HepG2 (cell line): ENCODE results near the gene YIPF1. TPM values are rescaled to one million over a fixed set of nuclear protein-coding genes. Genes with fewer than 3 reads are reported as not detected.
A peak's percentile ranks its signal among the peaks of the same experiment; 100 is the strongest.

Experiments used
- ATAC-seq: fragments of 200-7000 bp; cut with Tn5 transposase; 3 replicates; pipeline ENCODE4 v1.9.1; 2020; ENCODE audit warnings: mild to moderate bottlenecking, moderate library complexity
- BruUV-seq: library from RNA; stranded (reverse); fragments of 400-500 nt; replicated peaks from 2 replicates; lab custom pipeline; 2021; lab: Mats Ljungman, UMichigan
- CTCF ChIA-PET: fragments of 300-600 bp; formaldehyde crosslinking; extraction: SDS; loops from one replicate; lab custom pipeline; 2021; ENCODE audit warnings: low total read pairs, inconsistent platforms, low intra/inter-chr PET ratio; lab: Yijun Ruan, JAX
- POLR2A ChIA-PET: fragments of 350-600 bp; sonication (Branson Sonifier 250); formaldehyde crosslinking; loops from one replicate; lab custom pipeline; 2020; ENCODE audit warnings: antibody characterized with exemption, inconsistent platforms; lab: Yijun Ruan, JAX
- DNase-seq: peaks from one replicate; pipeline ENCODE4 v3.0.0-alpha.2; 2015; ENCODE audit warnings: low spot score
- FAIRE-seq: peaks from 3 replicates; lab custom pipeline; 2011; peaks lifted over from hg19 to GRCh38; lab: Jason Lieb, UNC
- H2AFZ ChIP-seq: one replicate; pipeline ENCODE4 v1.6.1; 2011; ENCODE audit warnings: low read length, inconsistent platforms
- H3K27ac ChIP-seq: fragments of 300-600 bp; 3 replicates; pipeline ENCODE4 v1.8.0; 2011; ENCODE audit warnings: mixed run types, mild to moderate bottlenecking, mixed read lengths, low read length, inconsistent platforms; ENCODE audit not compliant: insufficient read depth; ENCODE audit errors: extremely low read length
- H3K27me3 ChIP-seq, 2 experiments: fragments of 200-600 bp in 1 of 2; 2 replicates in 1 of 2; 3 replicates in 1 of 2; pipeline versions ENCODE4 v1.6.0 to v1.8.0; 2011; ENCODE audit warnings: low read length in 2 of 2, mild to moderate bottlenecking in 2 of 2, moderate library complexity in 2 of 2, inconsistent platforms in 1 of 2; ENCODE audit not compliant: insufficient read depth in 2 of 2, control insufficient read depth in 1 of 2
- H3K36me3 ChIP-seq, 2 experiments: fragments of 200-600 bp in 1 of 2; replicated peaks in 1 of 2; 2 replicates in 1 of 2; 3 replicates in 1 of 2; pipeline versions ENCODE4 v1.5.1 to v1.8.0; 2011; ENCODE audit warnings: low read length in 2 of 2, inconsistent platforms in 1 of 2; ENCODE audit not compliant: insufficient read depth in 2 of 2, control insufficient read depth in 1 of 2
- H3K4me1 ChIP-seq: 2 replicates; pipeline ENCODE4 v1.5.1; 2012; ENCODE audit warnings: low read length, inconsistent platforms; ENCODE audit not compliant: insufficient read depth
- H3K4me2 ChIP-seq: 2 replicates; pipeline ENCODE4 v1.6.0; 2011; ENCODE audit warnings: low read depth, low read length, inconsistent platforms
- H3K4me3 ChIP-seq, 3 experiments: fragments of 200-600 bp in 1 of 3; sonication (generic), shearing (Covaris generic) in 1 of 3; replicated peaks in 1 of 3; 2 replicates each; pipeline ENCODE4 v1.5.1; 2011 to 2016; ENCODE audit warnings: low read length in 3 of 3, inconsistent platforms in 2 of 3, low read depth in 2 of 3, mild to moderate bottlenecking in 2 of 3, control low read depth in 1 of 3, mixed read lengths in 1 of 3; ENCODE audit not compliant: insufficient read depth in 1 of 3
- H3K79me2 ChIP-seq: one replicate; pipeline ENCODE4 v1.6.1; 2011; ENCODE audit warnings: low read length, inconsistent platforms; ENCODE audit not compliant: insufficient read depth
- H3K9ac ChIP-seq: 2 replicates; pipeline ENCODE4 v1.6.0; 2011; ENCODE audit warnings: mild to moderate bottlenecking, low read depth, low read length, inconsistent platforms; ENCODE audit not compliant: insufficient read depth
- H3K9me3 ChIP-seq: 2 replicates; pipeline ENCODE4 v1.5.1; 2012; ENCODE audit warnings: mild to moderate bottlenecking, low read length
- H4K20me1 ChIP-seq: 2 replicates; pipeline ENCODE4 v1.6.0; 2011; ENCODE audit warnings: inconsistent platforms, mild to moderate bottlenecking, low read length, moderate library complexity; ENCODE audit not compliant: insufficient read depth
- CREM ChIP-seq, 2 experiments: sonication (generic) in 1 of 2; formaldehyde crosslinking in 1 of 2; IDR thresholded peaks; 2 replicates each; pipeline versions ENCODE4 v1.4.0 to v1.6.1; 2016 to 2020; ENCODE audit warnings: antibody characterized with exemption in 1 of 2, mild to moderate bottlenecking in 1 of 2, missing genetic modification reagents in 1 of 2
- ERF ChIP-seq: IDR thresholded peaks from 2 replicates; pipeline ENCODE4 v1.6.1; 2018; ENCODE audit warnings: missing biosample characterization, missing genetic modification reagents
- GATAD2A ChIP-seq: IDR thresholded peaks from 2 replicates; pipeline ENCODE4 v1.6.1; 2016
- GFI1 ChIP-seq: sonication (generic); formaldehyde crosslinking; IDR thresholded peaks from 2 replicates; pipeline ENCODE4 v1.5.0; 2020; ENCODE audit warnings: missing genetic modification reagents, mild to moderate bottlenecking, borderline replicate concordance
- GPN1 ChIP-seq: sonication (generic); formaldehyde crosslinking; IDR thresholded peaks from 2 replicates; pipeline ENCODE4 v1.5.1; 2020; ENCODE audit warnings: missing genetic modification reagents, borderline replicate concordance
- IRX3 ChIP-seq: sonication (generic); formaldehyde crosslinking; IDR thresholded peaks from 2 replicates; pipeline ENCODE4 v1.8.1; 2023; ENCODE audit warnings: mild to moderate bottlenecking, low read depth, missing genetic modification reagents, borderline replicate concordance
- ISL2 ChIP-seq: sonication (generic); formaldehyde crosslinking; IDR thresholded peaks from 2 replicates; pipeline ENCODE4 v1.5.0; 2020; ENCODE audit warnings: missing genetic modification reagents
- NFIC ChIP-seq: IDR thresholded peaks from 2 replicates; pipeline ENCODE4 v1.6.1; 2012; ENCODE audit warnings: mild to moderate bottlenecking, low read length, inconsistent platforms
- PHF5A ChIP-seq: IDR thresholded peaks from one replicate; pipeline ENCODE4 v1.6.1; 2018; ENCODE audit warnings: low read depth, missing genetic modification reagents; ENCODE audit not compliant: unreplicated experiment
- PHF8 ChIP-seq: sonication (generic); formaldehyde crosslinking; IDR thresholded peaks from 2 replicates; pipeline ENCODE4 v1.5.0; 2020; ENCODE audit warnings: missing genetic modification reagents
- PPARG ChIP-seq: conservative IDR thresholded peaks from 2 replicates; pipeline ENCODE4 v1.6.1; 2016; ENCODE audit warnings: missing biosample characterization, missing genetic modification reagents
- SALL1 ChIP-seq: sonication (generic); formaldehyde crosslinking; IDR thresholded peaks from 2 replicates; pipeline ENCODE4 v1.8.0; 2022; ENCODE audit warnings: mild to moderate bottlenecking, missing genetic modification reagents
- SMC3 ChIP-seq: IDR thresholded peaks from 2 replicates; pipeline ENCODE4 v1.6.1; 2011; ENCODE audit warnings: low read length, improper control_type of control experiment
- ZNF562 ChIP-seq: sonication (generic); formaldehyde crosslinking; IDR thresholded peaks from 2 replicates; pipeline ENCODE4 v1.8.0; 2022; ENCODE audit warnings: missing genetic modification reagents, borderline replicate concordance
- ZNF788 ChIP-seq: sonication (generic); formaldehyde crosslinking; IDR thresholded peaks from 2 replicates; pipeline ENCODE4 v1.5.0; 2020; ENCODE audit warnings: mild to moderate bottlenecking, missing genetic modification reagents, borderline replicate concordance
- WGBS: methylation state at CpG from one replicate; pipeline ENCODE4 v1.1.6; 2017; ENCODE audit warnings: low lambda C conversion rate; 5-methylcytosine and 5-hydroxymethylcytosine counted together
- in situ Hi-C: cut with HindIII; loops from 2 replicates; pipeline ENCODE4 v1.10.0; 2017; ENCODE audit warnings: low pct_unique_long_range_greater_than_20kb; ENCODE audit not compliant: extremely low pct_ligation_motif_present
- intact Hi-C: fragments of 100-400 bp; cut with micrococcal nuclease; formaldehyde crosslinking; loops from one replicate; pipeline ENCODE4 v1.10.0; 2022; ENCODE audit not compliant: unreplicated experiment
- polyA plus RNA-seq, 8 experiments: library from polyadenylated mRNA; depleted of rRNA in 3 of 8; stranded (reverse) in 7 of 8; unstranded in 1 of 8; fragments of >200 nt; fragmentation: Illumina TruSeq in 4 of 8; extraction: Trizol in 4 of 8; gene quantifications; 2 replicates each; pipeline versions ENCODE4 v1.2.1 to v1.2.3, GENCODE V29; 2011 to 2016; ENCODE audit warnings: low read depth in 4 of 8, missing spikeins in 1 of 8, mixed read lengths in 1 of 8; ENCODE audit not compliant: insufficient read depth in 1 of 8
- total RNA-seq, 5 experiments: library from RNA; depleted of rRNA; stranded (reverse); fragments of >200 nt; fragmentation: Illumina TruSeq; extraction: Trizol; gene quantifications; 2 replicates each; pipeline ENCODE4 v1.2.3, GENCODE V29; 2016; ENCODE audit warnings: low read depth in 1 of 5
- TF ChIP-seq, protein P1 (sequence below): sonication (generic); formaldehyde crosslinking; IDR thresholded peaks from 2 replicates; pipeline ENCODE4 v1.4.0; 2020; ENCODE audit warnings: missing genetic modification reagents
- TF ChIP-seq, protein P2 (sequence below): sonication (generic); formaldehyde crosslinking; IDR thresholded peaks from 2 replicates; pipeline ENCODE4 v1.4.0; 2020; ENCODE audit warnings: missing genetic modification reagents, borderline replicate concordance
- TF ChIP-seq, protein P3 (sequence below): sonication (generic); formaldehyde crosslinking; IDR thresholded peaks from 2 replicates; pipeline ENCODE4 v1.5.0; 2020; ENCODE audit warnings: mild to moderate bottlenecking, missing genetic modification reagents, borderline replicate concordance

Gene YIPF1
- total and polyA plus RNA-seq, 2 of the 13 experiments (the other 11 are each of a cell fraction or from before 2014, with no cell fraction given), result 21.1 to 31.9 TPM

DNA sequence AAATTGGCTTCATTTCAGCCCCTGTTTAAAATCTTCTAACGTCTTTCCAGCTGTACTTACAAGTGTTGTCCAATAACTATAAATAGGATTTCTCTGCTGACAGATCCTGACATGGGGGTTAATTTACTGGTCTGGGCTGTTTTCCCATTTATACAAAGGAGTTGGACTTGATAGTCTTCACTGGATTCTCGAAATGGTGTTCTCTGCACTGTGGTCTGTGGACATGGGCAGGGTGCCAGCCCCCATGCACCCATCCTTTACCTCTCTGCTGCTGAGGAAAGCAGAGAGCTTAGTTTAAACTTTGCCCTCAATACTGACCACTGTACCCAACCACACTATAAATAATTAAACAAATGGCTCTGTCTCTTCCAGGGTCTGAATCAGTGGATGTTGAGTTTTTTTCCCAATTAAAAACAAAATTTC lies 9.6 kb upstream of the YIPF1 start:
- no peaks in the 10 kb centered on the region for H3K27me3 ChIP-seq
- peak overlapping the region; percentile 89 for H3K27ac ChIP-seq
- peaks cover 13% of the 10 kb centered on the region for H3K79me2 ChIP-seq
- in situ Hi-C loops (no loop called here), intact Hi-C loops (loop anchor here (1.0 kb wide), 1 partner anchor 8 kb away; no protein-coding TSS in a partner anchor)
- peak; percentile 85 for FAIRE-seq
- no TSS peak for BruUV-seq
- H3K4me2 ChIP-seq, result peak overlapping the region; percentile 88
- POLR2A ChIA-PET, result interaction anchor here (1.0 to 5.1 kb wide), 6 partner anchors 8 to 49 kb away, joined by 3 to 46 read pairs (median 12); partner anchors contain the start of genes IFT25, LRRC42 and YIPF1
- H3K4me3 ChIP-seq, result peak overlapping the region; percentile 4 to 61 (median 42); a peak in 3 of 6 replicates
- 0% methylated on average over 2 of the region's 2 CpGs for WGBS
- H4K20me1 ChIP-seq, result no peaks in the 10 kb centered on the region
- H2AFZ ChIP-seq, result peak overlapping the region; percentile 70
- H3K9me3 ChIP-seq, result no peaks in the 10 kb centered on the region
- H3K36me3 ChIP-seq, result no peaks in the 10 kb centered on the region
- peaks cover 92% of the 10 kb centered on the region for H3K4me1 ChIP-seq
- peak; percentile 81 for ATAC-seq
- CTCF ChIA-PET, result no interaction called here
- peak overlapping the region; percentile 59 for H3K9ac ChIP-seq
- peak; percentile 79 for DNase-seq
- TF ChIP-seq, protein P1, sequence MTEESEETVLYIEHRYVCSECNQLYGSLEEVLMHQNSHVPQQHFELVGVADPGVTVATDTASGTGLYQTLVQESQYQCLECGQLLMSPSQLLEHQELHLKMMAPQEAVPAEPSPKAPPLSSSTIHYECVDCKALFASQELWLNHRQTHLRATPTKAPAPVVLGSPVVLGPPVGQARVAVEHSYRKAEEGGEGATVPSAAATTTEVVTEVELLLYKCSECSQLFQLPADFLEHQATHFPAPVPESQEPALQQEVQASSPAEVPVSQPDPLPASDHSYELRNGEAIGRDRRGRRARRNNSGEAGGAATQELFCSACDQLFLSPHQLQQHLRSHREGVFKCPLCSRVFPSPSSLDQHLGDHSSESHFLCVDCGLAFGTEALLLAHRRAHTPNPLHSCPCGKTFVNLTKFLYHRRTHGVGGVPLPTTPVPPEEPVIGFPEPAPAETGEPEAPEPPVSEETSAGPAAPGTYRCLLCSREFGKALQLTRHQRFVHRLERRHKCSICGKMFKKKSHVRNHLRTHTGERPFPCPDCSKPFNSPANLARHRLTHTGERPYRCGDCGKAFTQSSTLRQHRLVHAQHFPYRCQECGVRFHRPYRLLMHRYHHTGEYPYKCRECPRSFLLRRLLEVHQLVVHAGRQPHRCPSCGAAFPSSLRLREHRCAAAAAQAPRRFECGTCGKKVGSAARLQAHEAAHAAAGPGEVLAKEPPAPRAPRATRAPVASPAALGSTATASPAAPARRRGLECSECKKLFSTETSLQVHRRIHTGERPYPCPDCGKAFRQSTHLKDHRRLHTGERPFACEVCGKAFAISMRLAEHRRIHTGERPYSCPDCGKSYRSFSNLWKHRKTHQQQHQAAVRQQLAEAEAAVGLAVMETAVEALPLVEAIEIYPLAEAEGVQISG (CRISPR knock-in tag), result 0 out of 2 replicates have a peak, but pooled peaks have one; percentile 8
- 0 out of 2 replicates have a peak, but pooled peaks have one; percentile 34 for TF ChIP-seq ISL2 (CRISPR knock-in tag)
- TF ChIP-seq NFIC, result peak; percentile 85
- TF ChIP-seq, protein P2, sequence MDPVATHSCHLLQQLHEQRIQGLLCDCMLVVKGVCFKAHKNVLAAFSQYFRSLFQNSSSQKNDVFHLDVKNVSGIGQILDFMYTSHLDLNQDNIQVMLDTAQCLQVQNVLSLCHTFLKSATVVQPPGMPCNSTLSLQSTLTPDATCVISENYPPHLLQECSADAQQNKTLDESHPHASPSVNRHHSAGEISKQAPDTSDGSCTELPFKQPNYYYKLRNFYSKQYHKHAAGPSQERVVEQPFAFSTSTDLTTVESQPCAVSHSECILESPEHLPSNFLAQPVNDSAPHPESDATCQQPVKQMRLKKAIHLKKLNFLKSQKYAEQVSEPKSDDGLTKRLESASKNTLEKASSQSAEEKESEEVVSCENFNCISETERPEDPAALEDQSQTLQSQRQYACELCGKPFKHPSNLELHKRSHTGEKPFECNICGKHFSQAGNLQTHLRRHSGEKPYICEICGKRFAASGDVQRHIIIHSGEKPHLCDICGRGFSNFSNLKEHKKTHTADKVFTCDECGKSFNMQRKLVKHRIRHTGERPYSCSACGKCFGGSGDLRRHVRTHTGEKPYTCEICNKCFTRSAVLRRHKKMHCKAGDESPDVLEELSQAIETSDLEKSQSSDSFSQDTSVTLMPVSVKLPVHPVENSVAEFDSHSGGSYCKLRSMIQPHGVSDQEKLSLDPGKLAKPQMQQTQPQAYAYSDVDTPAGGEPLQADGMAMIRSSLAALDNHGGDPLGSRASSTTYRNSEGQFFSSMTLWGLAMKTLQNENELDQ (CRISPR knock-in tag), result no peak
- no peak for TF ChIP-seq IRX3 (CRISPR knock-in tag)
- TF ChIP-seq ERF (CRISPR knock-in tag), result 0 out of 2 replicates have a peak, but pooled peaks have one; percentile 21
- 0 out of 2 replicates have a peak, but pooled peaks have one; percentile 12 for TF ChIP-seq CREM (IDR thresholded peaks at IDR 0.05)
- no peak for TF ChIP-seq CREM (CRISPR knock-in tag; IDR thresholded peaks at IDR 0.05)
- no peak for TF ChIP-seq ZNF562 (CRISPR knock-in tag)
- peak; percentile 62; the same call in 1 of the 2 replicates for TF ChIP-seq GATAD2A (CRISPR knock-in tag)
- TF ChIP-seq, protein P3, sequence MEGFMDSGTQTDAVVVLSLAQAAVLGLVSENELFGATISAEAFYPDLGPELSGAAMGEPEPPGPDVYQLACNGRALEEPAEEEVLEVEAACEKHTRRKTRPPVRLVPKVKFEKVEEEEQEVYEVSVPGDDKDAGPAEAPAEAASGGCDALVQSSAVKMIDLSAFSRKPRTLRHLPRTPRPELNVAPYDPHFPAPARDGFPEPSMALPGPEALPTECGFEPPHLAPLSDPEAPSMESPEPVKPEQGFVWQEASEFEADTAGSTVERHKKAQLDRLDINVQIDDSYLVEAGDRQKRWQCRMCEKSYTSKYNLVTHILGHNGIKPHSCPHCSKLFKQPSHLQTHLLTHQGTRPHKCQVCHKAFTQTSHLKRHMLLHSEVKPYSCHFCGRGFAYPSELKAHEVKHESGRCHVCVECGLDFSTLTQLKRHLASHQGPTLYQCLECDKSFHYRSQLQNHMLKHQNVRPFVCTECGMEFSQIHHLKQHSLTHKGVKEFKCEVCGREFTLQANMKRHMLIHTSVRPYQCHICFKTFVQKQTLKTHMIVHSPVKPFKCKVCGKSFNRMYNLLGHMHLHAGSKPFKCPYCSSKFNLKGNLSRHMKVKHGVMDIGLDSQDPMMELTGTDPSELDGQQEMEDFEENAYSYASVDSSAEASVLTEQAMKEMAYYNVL (CRISPR knock-in tag), result peak; percentile 67; the same call in 1 of the 2 replicates
- TF ChIP-seq PPARG (CRISPR knock-in tag), result peak; percentile 95
- no peak for TF ChIP-seq SMC3
- TF ChIP-seq GFI1, result no peak; the same call in 1 of the 2 replicates
- peak; percentile 47 for TF ChIP-seq SALL1
- no peak for TF ChIP-seq GPN1
- peak; percentile 27; the same call in 1 of the 2 replicates for TF ChIP-seq PHF8 (CRISPR knock-in tag)
- TF ChIP-seq ZNF788 (CRISPR knock-in tag), result no peak; the same call in 1 of the 2 replicates
- peak; percentile 44 for TF ChIP-seq PHF5A (CRISPR knock-in tag)
